HG02623 (cell line): ENCODE data around the gene SLC39A5.
"Not testable (repeated sequence)": the region's sequence is repeated elsewhere in the genome, so short reads cannot be mapped to it uniquely, and the experiment has no call there.

Experiments
- ATAC-seq: cut with Tn5 transposase; IDR thresholded peaks from one replicate; pipeline ENCODE4 v1.9.1; 2021; ENCODE audit warnings: moderate library complexity; ENCODE audit not compliant: unreplicated experiment

SLC39A5 gene

DNA sequence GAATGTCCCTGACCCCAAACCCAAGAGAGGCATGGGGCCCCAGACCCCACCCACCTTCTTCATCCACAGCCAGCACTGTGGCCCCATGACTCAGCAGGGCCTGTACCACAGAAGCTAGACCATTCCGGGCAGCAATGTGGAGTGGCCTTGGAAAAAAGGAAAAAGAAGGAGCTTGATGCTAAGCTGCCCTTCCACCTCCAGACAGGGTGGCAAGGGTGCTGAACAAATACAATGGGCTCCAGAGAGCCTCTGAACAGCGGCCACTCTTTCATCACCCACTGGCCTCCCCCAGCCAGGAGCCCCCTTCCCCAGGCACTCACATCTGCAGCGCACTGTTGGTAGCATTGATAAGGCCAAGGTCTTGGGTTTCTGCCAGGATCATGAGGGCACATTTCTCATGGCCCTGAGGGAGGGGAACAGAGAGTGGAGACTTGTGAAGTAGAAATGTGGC lies 13.9 kb downstream of the SLC39A5 start:
- ATAC-seq: no peak

- no peak for ATAC-seq
Observed at GRCh38 chr12:56244494-56244893, 14.6 kb downstream of the SLC39A5 start.

- ATAC-seq: no peak
Observed at GRCh38 chr12:56247923-56248322, 18.1 kb downstream of the SLC39A5 start.

- no peak for ATAC-seq
Observed at GRCh38 chr12:56248711-56249110, 18.9 kb downstream of the SLC39A5 start.

- no peak for ATAC-seq
Observed at GRCh38 chr12:56252649-56253048, 22.8 kb downstream of the SLC39A5 start.

GRCh38 chr12:56253091-56253490 lies 23.2 kb downstream of the SLC39A5 start:
- ATAC-seq: no peak

GRCh38 chr12:56255671-56256070 lies 25.8 kb downstream of the SLC39A5 start:
- ATAC-seq: no peak

DNA sequence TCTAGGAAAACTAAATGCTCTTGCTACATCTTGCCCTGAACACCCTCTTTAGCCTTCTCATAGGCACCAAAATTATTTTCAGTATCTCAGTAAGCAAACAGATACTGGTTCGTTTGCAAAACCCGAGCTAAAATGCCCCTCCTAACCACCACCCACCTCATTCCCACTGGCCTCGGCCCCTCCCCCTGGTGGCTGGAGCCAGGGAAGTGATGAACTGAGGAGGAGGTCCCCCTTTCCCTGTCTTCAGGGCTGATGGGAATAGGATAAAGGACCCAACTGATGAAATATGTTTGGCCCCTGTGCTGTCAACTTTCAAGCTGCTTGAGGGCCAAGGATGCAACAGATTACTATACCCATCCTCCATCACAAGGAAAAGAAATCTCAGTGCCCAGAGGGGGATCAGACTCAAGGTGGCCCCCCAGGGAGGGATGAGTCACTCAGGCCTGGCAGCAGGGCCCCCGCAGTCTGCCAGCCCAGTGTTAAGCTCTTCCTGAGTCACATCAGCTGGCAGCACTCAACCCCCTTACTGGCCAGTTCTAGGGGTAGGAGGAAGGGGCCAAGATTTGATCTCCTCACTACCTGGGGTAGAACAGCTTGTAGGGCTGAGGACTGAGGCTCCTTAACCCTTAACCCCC lies 26.6 kb downstream of the SLC39A5 start:
- ATAC-seq: no peak

- no peak for ATAC-seq
Observed at GRCh38 chr12:56257071-56257470, 27.2 kb downstream of the SLC39A5 start.

DNA sequence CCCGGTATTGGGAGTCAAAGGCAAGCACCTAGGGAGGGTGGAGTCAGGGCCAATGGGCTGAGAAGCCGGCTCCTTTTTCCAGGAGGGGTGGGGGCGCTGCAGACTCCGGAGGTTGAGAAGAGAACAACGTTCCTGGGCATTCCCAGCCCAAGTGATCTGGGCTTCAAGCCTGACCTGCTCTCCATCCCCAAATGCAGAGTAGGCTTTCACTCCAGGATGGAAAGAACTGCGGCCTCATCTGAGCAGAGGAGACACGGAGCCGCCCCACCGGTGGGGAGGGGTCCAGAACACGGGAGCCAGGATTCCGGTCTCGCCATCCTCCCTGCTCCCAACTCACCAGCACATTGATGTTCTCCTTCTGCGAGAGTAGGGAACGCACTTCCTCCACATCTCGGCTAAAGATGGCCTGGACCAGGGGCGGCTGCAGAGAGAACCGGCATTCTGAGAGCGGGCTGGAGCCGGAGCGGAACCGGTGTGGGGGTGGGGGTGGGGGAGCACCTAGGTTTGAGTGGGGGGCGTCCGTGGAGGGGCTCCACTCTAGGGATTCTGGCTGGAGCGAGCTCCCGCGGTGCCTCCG lies 27.7 kb downstream of the SLC39A5 start:
- ATAC-seq: no peak

DNA sequence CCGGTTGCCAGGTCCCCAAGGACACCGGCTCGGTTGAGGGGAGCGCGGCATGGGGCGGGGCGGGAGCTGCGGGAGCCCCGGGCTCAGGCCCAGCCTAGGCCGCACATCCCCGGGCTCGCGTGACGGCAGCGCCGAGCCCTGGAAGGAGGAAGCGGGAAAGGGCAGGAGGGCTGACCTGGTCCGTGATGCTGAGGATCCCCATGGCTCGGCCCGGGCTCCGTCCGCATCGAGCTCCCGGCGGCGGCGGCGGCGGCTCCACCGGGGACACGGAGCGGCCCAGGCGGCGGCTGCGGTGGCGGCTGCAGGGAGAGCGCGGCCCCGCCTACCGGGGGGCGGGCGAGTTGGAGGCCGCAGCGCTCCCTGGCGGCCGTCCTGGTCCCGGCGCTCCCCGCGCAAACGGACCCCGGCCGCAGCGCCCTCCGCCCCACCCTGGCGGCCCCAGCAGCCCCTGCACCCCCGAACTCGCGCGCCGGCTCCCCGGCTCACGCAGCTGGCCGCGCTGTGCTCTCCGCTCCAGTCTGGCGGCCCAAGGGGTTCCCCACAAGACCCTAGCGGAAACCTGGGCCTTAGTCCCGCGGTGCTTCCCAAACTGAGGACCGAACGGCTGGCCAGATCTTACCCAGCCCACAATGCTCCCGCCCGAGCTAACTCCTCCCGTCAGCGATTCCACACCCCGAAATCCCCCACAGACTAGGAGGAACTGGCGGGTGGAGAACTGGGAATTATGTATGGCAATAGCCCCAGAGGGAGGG lies 28.4 kb downstream of the SLC39A5 start, which contains the start of gene ANKRD52:
Gene ANKRD52, minus strand, starts transcription at position 317 of the 752 bp plus-strand sequence. Its CDS starts 115 bp downstream, at position 202.
- ATAC-seq: peak; percentile 83

- ATAC-seq: no peak
Observed at GRCh38 chr12:56258820-56259183, 29.0 kb downstream of the SLC39A5 start.

DNA sequence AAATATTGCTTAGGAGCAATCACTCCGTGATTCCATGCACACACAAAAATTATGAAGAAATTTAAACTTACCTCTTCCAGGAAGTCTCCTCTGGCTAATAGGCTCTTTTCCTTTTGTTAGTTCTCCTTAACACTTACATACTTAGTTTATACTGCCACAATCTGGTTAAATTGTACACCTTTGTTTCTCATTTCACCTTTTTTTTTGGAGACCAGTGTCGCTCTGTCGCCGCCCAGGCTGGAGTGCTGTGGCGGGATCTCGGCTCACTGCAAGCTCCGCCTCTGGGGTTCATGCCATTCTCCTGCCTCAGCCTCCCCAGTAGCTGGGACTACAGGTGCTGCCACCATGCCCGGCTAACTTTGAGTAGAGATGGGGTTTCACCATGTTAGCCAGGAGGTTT lies 30.5 kb downstream of the SLC39A5 start:
- ATAC-seq: no peak

DNA sequence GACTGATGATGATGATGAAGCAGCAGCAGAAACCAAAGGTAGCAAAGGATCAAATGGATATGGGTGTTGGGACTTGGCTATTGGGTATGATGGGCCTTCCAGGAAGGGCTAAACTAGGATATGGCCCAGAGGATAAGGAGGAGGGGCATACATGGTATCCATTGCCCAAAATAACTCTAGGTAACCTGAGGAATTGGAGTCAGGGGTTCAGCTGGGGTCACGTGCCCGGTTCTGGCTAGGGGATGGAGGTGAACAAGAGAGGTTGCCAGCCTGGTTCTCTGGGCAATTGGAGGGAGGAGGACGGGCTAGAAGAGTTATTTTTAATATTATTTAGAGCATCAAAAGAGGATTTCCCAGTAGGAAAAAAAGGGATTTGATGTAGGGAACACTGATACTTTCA lies 31.1 kb downstream of the SLC39A5 start:
- ATAC-seq: no peak

DNA sequence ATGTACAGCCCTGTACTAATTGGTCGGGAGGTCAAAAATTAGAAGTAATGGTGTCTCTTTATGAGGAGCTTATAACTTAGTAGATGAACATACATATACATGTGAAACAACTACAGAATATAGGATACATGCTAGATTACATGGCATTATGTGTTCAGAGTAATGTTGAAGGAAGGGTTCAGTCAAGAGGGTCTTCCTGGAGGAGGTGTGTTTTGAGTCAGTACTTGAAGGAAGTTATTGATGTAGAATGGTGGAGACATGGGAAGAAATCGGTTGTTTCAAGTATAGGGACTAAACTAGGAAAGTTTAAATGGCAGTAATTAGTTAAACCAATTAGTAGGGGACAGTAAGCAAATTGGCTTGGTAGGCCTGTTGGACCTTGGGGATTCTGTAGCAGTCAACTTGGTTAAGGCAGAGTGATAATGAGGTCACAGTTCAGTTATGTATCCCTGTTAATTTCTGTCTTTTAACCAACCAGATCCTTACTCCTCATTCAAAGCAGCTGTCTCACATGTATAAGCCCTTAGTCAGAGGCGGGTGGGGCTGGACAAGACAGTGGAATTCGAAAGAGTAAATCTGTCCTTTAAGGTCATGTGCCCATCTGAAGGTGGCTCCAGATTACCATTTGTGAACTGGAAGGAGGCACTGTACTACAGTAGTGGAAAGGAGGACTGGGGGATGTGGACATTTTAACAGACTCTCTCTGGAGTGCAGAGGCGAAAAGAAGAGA lies 31.8 kb downstream of the SLC39A5 start:
- ATAC-seq: no peak

DNA sequence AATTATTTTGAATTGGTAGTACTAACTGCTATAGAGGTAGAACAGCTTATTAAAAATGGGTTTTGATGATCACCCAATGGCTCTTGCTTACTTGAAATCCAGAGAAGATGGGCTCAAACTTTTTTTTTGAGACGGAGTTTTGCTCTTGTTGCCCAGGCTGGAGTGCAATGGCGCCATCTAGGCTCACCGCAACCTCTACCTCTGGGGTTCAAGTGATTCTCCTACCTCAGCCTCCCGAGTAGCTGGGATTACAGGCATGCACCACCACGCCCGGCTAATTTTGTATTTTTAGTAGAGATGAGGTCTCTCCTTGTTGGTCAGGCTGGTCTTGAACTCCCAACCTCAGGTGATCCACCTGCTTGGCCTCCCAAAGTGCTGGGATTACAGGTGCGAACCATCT lies 33.1 kb downstream of the SLC39A5 start:
- not testable (repeated sequence) for ATAC-seq

DNA sequence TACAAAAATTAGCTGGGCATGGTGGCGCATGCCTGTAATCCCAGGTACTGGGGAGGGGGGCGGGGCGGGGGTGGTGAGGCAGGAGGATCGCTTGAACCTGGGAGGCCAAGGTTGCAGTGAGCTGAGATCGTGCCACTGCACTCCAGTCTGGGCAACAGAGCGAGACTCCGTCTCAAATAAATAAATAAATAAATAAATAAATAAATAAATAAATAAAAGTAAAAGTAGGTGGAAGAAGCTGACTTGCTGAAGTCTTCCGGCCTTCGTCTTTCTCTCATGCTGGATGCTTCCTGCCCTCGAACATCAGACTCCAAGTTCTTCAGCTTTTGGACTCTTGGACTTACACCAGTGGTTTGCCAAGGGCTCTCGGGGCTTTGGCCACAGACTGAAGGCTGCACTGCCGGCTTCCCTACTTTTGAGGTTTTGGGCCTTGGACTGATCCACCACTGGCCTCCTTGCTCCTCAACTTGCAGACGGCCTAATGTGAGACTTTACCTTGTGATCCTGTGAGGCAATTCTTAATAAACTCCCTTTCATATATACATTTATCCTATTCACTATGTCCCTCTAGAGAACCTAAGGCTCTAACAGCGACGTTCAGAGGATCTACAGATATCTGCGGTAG lies 36.3 kb downstream of the SLC39A5 start:
- ATAC-seq: not testable (repeated sequence)

DNA sequence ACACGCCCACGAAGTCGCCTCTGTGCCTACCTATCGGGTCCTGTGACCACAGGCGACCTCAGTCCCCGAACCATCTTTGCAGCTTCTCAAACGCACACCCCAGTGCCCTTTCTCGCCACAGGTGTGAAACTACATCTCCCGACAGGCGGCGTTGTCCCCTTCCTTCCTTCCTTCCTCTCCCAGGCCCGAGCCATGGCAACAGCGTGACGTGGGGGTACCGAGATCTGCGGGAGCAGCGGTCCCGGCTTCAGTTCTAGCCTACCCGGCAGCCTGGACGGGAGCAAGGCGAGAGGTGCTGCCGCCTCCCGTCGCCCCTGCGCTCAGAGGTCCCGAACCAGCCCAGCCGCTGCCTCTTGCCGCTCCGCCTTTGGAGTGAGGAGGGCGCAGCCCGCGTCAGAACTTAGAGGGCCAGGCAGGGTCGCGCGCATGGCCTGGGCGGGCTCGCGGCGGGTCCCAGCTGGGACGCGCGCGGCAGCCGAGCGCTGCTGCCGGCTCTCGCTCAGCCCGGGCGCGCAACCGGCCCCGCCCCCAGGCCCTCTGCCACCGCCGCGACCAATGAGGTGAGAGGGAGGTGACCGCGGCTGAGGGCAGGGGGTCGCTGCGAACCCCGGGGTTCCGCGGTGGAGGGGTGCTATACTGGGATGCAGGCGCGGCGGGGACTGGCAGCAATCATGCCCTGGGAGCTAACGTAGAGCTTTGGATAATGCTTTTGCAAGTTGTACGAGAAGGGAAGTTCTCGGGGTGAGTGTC lies 37.0 kb downstream of the SLC39A5 start, which contains the start of gene COQ10A:
Gene COQ10A, plus strand, starts transcription at position 250 of the 750 bp plus-strand sequence. Its CDS starts 177 bp downstream, at position 427.
- ATAC-seq: peak; percentile 86

- peak; percentile 9 for ATAC-seq
Observed at GRCh38 chr12:56267443-56268071, 37.7 kb downstream of the SLC39A5 start.

DNA sequence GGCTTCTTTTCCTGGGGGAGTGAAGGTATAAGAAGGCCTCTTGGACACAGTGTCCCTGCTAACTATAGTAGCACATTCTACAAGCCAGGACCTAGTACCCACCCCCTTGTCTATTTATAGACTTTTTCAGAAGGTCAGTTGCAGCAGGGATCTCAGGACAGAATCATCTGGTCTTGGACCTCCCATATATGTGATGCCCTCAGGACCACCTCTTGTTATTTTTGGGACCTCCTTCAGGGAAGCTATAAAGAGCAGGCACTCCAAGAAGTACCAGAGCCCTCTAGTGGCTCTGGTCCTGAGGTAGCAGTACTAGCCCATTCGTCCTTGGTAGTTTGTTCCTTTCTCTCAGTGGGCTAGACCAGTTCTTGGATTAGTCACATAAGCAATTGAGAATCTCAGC lies 41.2 kb downstream of the SLC39A5 start:
- no peak for ATAC-seq
